ENCODE data around the gene OR4D2.

DNA sequence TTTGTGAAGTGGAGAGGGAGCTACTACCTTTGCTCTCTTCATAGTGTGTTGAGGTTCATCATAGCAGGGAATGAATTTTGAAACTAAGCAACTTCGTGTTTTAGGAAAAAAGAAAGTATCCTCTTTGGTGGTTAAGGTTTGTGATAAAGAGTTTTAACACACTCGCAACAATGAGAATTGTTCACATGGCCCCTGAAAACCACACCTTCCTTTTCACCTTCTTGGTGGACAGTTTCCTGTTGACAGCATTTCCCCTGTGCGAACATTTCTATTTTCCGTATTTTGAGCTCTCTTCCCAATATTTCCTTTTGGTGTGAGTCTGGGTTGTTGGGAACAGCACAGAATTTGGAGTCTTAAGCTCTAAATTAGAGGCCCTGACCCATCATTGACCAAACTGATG is 3.8 kb downstream of the OR4D2 start:
- TF ChIP-seq, protein P1, sequence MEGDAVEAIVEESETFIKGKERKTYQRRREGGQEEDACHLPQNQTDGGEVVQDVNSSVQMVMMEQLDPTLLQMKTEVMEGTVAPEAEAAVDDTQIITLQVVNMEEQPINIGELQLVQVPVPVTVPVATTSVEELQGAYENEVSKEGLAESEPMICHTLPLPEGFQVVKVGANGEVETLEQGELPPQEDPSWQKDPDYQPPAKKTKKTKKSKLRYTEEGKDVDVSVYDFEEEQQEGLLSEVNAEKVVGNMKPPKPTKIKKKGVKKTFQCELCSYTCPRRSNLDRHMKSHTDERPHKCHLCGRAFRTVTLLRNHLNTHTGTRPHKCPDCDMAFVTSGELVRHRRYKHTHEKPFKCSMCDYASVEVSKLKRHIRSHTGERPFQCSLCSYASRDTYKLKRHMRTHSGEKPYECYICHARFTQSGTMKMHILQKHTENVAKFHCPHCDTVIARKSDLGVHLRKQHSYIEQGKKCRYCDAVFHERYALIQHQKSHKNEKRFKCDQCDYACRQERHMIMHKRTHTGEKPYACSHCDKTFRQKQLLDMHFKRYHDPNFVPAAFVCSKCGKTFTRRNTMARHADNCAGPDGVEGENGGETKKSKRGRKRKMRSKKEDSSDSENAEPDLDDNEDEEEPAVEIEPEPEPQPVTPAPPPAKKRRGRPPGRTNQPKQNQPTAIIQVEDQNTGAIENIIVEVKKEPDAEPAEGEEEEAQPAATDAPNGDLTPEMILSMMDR (IDR thresholded peaks at IDR 0.05 in 8 of 11, conservative IDR thresholded peaks at IDR 0.05 in 3 of 11): no peak
- no peak for TF ChIP-seq POLR2A (IDR thresholded peaks at IDR 0.05)
- no peak for TF ChIP-seq POLR2AphosphoS5 (IDR thresholded peaks at IDR 0.05)

Measured in spleen (tissue), 7 donors.